Activated CD8-positive, alpha-beta T cell treated with anti-CD3 and anti-CD28 coated beads for 36 hours (primary cell): Measurements from ENCODE around the gene TARS2. TPM values are rescaled to one million over a fixed set of nuclear protein-coding genes. Genes with fewer than 3 reads are reported as not detected.

ENCODE experiments used
- ATAC-seq: fragments of 200-7000 bp; cut with Tn5 transposase; one replicate; pipeline ENCODE4 v1.10.0; 2021; ENCODE audit warnings: mild to moderate bottlenecking, moderate library complexity
- CTCF ChIA-PET: fragments of 350-600 bp; sonication (Branson Sonifier 250); formaldehyde crosslinking; loops from one replicate; lab custom pipeline; 2021; ENCODE audit warnings: antibody characterized with exemption; lab: Charles Lee
- POLR2A ChIA-PET: fragments of 350-600 bp; sonication (Branson Sonifier 250); formaldehyde crosslinking; loops from one replicate; lab custom pipeline; 2021; ENCODE audit warnings: antibody characterized with exemption; lab: Charles Lee
- DNase-seq: peaks from one replicate; pipeline ENCODE4 v3.0.0-alpha.2; 2020
- H3K27ac Mint-ChIP-seq: one replicate; pipeline ENCODE4 v1.8.0; 2021; ENCODE audit warnings: mild to moderate bottlenecking, mixed read lengths
- H3K27me3 Mint-ChIP-seq: one replicate; pipeline ENCODE4 v1.8.0; 2021; ENCODE audit warnings: mixed read lengths
- H3K36me3 Mint-ChIP-seq: one replicate; pipeline ENCODE4 v1.8.0; 2021; ENCODE audit warnings: low read depth, mixed read lengths
- H3K4me1 Mint-ChIP-seq: one replicate; pipeline ENCODE4 v1.8.0; 2021; ENCODE audit warnings: low read depth, mixed read lengths
- H3K4me3 Mint-ChIP-seq: one replicate; pipeline ENCODE4 v1.8.0; 2021; ENCODE audit warnings: mild to moderate bottlenecking, moderate library complexity, mixed read lengths
- H3K9me3 Mint-ChIP-seq: one replicate; pipeline ENCODE4 v1.8.0; 2021; ENCODE audit warnings: mixed read lengths
- CTCF ChIP-seq: fragments of 200-600 bp; IDR thresholded peaks from one replicate; pipeline ENCODE4 v1.8.0; 2022; ENCODE audit warnings: antibody characterized with exemption, mild to moderate bottlenecking
- intact Hi-C: fragments of 100-400 bp; cut with micrococcal nuclease; formaldehyde crosslinking; loops from one replicate; pipeline ENCODE4 v1.10.0; 2022
- total RNA-seq, 2 experiments: library from RNA; stranded (reverse); gene quantifications; one replicate each; pipeline ENCODE4 v1.2.3, GENCODE V29; 2021

Gene TARS2
- total RNA-seq, 2 experiments from 2014 or later: 43.3 to 44.5 TPM

DNA sequence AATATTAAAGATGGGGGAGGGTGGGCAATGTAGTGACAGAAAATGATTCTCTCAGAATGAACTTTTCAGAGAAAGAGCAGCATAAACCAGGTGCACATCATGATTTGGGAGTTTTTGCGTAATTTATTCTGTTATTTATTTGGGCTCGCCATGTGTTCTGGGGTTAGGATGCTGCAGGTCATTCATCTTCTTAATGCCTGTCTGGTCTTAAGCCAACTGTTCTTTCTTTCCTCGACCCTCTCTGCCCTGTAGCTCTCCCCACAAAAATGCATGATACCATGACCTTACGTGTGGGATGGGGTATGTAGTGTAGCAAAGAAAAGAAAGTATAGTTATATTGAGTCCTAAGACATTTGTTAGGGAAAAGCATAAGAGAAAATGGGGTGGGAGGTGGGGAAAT is 12.3 kb upstream of the TARS2 start:
- Mint-ChIP-seq H3K36me3 (peaks cover 18% of the 10 kb centered on the region), H3K4me1 (peaks cover 10% of the 10 kb centered on the region), H3K27ac (no peak overlapping the region), H3K9me3 (no peaks in the 10 kb centered on the region), H3K4me3 (no peak overlapping the region), H3K27me3 (no peaks in the 10 kb centered on the region)
- ChIA-PET POLR2A (no interaction called here), CTCF (no interaction called here)
- no peak for TF ChIP-seq CTCF
- ATAC-seq (no peak), DNase-seq (no peak)
- intact Hi-C loops: no loop called here

DNA sequence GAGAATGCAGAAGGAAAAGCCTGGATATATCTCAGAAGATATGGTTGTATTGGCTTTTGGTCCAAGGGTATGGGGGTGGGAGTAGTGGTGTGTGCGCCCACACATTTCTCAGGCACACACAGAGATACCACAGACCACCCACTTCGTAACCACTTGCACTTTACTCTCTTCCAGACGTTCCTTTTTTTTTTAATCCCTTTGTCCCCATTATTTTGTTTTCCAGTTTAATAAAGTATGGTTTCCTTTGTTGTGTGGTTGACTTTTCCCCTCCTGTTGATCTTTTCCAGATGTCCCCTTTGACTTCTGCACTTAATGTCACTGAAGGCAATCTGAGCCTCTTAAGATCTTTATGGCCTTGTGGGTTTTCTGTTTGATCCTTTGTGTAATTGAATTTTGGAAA is 10.5 kb upstream of the TARS2 start:
- H3K27ac Mint-ChIP-seq: peak overlapping the region; percentile 7
- TF ChIP-seq CTCF: no peak
- H3K27me3 Mint-ChIP-seq: no peaks in the 10 kb centered on the region
- peaks cover 7% of the 10 kb centered on the region for H3K36me3 Mint-ChIP-seq
- ChIA-PET POLR2A (interaction anchor here (0.9 kb wide), 1 partner anchor 12 kb away, joined by 3 read pairs; no protein-coding TSS in a partner anchor), CTCF (no interaction called here)
- H3K4me1 Mint-ChIP-seq: peaks cover 10% of the 10 kb centered on the region
- ATAC-seq (no peak), DNase-seq (no peak)
- H3K4me3 Mint-ChIP-seq: no peak overlapping the region
- H3K9me3 Mint-ChIP-seq: no peaks in the 10 kb centered on the region
- intact Hi-C loops: no loop called here

- no peak overlapping the region for H3K27ac Mint-ChIP-seq
- intact Hi-C loops: no loop called here
- ChIA-PET CTCF (no interaction called here), POLR2A (interaction anchor here (0.6 kb wide), 1 partner anchor 67 kb away, joined by 3 read pairs; no protein-coding TSS in a partner anchor)
- H3K27me3 Mint-ChIP-seq: no peaks in the 10 kb centered on the region
- ATAC-seq (no peak), DNase-seq (no peak)
- H3K4me1 Mint-ChIP-seq: peaks cover 10% of the 10 kb centered on the region
- no peaks in the 10 kb centered on the region for H3K9me3 Mint-ChIP-seq
- no peak overlapping the region for H3K4me3 Mint-ChIP-seq
- peaks cover 2% of the 10 kb centered on the region for H3K36me3 Mint-ChIP-seq
- no peak for TF ChIP-seq CTCF
These were observed 9.9 kb upstream of the TARS2 start for GRCh38 chr1:150477320-150477719.

DNA sequence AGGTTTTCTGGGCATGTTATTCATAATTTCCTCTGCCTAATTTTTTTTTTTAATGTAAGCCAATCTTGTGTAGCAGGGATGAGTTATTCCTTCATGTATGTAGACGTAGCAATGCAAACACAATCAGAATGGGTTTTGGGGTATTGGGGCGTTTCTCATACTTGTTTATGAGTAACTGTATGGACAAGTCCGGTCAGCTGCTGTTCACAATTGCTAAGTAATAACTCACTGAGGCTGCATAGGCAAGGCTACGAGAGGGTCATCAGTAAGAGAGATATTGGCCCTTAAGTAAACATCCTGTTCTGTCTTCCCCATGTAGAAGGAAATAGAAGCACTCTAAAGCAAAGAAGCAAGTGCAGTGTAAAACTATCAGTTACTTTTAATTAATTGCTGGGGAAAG is 9.5 kb upstream of the TARS2 start:
- DNase-seq (no peak), ATAC-seq (no peak)
- H3K27ac Mint-ChIP-seq: no peak overlapping the region
- H3K4me3 Mint-ChIP-seq: no peak overlapping the region
- ChIA-PET POLR2A (interaction anchor here (0.6 kb wide), 1 partner anchor 66 kb away, joined by 3 read pairs; no protein-coding TSS in a partner anchor), CTCF (no interaction called here)
- H3K9me3 Mint-ChIP-seq: no peaks in the 10 kb centered on the region
- no peaks in the 10 kb centered on the region for H3K27me3 Mint-ChIP-seq
- peaks cover 2% of the 10 kb centered on the region for H3K36me3 Mint-ChIP-seq
- TF ChIP-seq CTCF: no peak
- intact Hi-C loops: no loop called here
- H3K4me1 Mint-ChIP-seq: peaks cover 10% of the 10 kb centered on the region

GRCh38 chr1:150479370-150479769 is 7.8 kb upstream of the TARS2 start:
- no peak for DNase-seq
- ChIA-PET CTCF (no interaction called here), POLR2A (interaction anchor here (0.9 kb wide), 1 partner anchor 151 kb away, joined by 4 read pairs; no protein-coding TSS in a partner anchor)
- Mint-ChIP-seq H3K4me1 (peaks cover 10% of the 10 kb centered on the region), H3K27ac (no peak overlapping the region), H3K9me3 (no peaks in the 10 kb centered on the region), H3K36me3 (no peaks in the 10 kb centered on the region), H3K4me3 (no peak overlapping the region), H3K27me3 (no peaks in the 10 kb centered on the region)
- intact Hi-C loops: no loop called here
- ATAC-seq: no peak
- TF ChIP-seq CTCF: no peak
